Neural progenitor cell (in vitro differentiated cells): Measurements from ENCODE around the gene ZNF674.
"Not testable (repeated sequence)": the region's sequence is repeated elsewhere in the genome, so short reads cannot be mapped to it uniquely, and the experiment has no call there.

ENCODE experiments used
- CTCF ChIP-seq: fragments of 200-600 bp; sonication (generic); IDR thresholded peaks from 2 replicates; pipeline ENCODE4 v1.5.1; 2017; ENCODE audit warnings: antibody characterized with exemption, mild to moderate bottlenecking
- EZH2 ChIP-seq: fragments of 200-600 bp; sonication (generic); IDR thresholded peaks from 2 replicates; pipeline ENCODE4 v1.6.1; 2017; ENCODE audit warnings: antibody characterized with exemption, mild to moderate bottlenecking, moderate library complexity
- EZH2phosphoT487 ChIP-seq: fragments of 200-600 bp; sonication (generic); IDR thresholded peaks from 2 replicates; pipeline ENCODE4 v1.6.1; 2017; ENCODE audit warnings: antibody characterized with exemption

- TF ChIP-seq CTCF, EZH2, EZH2phosphoT487: not testable (repeated sequence)
Observed at GRCh38 chrX:46530404-46530908, 14.8 kb downstream of the ZNF674 start.
